HepG2 (cell line): ENCODE data around the gene GUCY1A2. TPM values are rescaled to one million over a fixed set of nuclear protein-coding genes. Genes with fewer than 3 reads are reported as not detected.

Experiments
- ATAC-seq: fragments of 200-7000 bp; cut with Tn5 transposase; 3 replicates; pipeline ENCODE4 v1.9.1; 2020; ENCODE audit warnings: mild to moderate bottlenecking, moderate library complexity
- BruUV-seq: library from RNA; stranded (reverse); fragments of 400-500 nt; replicated peaks from 2 replicates; lab custom pipeline; 2021; lab: Mats Ljungman, UMichigan
- CTCF ChIA-PET: fragments of 300-600 bp; formaldehyde crosslinking; extraction: SDS; loops from one replicate; lab custom pipeline; 2021; ENCODE audit warnings: low total read pairs, inconsistent platforms, low intra/inter-chr PET ratio; lab: Yijun Ruan, JAX
- POLR2A ChIA-PET: fragments of 350-600 bp; sonication (Branson Sonifier 250); formaldehyde crosslinking; loops from one replicate; lab custom pipeline; 2020; ENCODE audit warnings: antibody characterized with exemption, inconsistent platforms; lab: Yijun Ruan, JAX
- DNase-seq: peaks from one replicate; pipeline ENCODE4 v3.0.0-alpha.2; 2015; ENCODE audit warnings: low spot score
- FAIRE-seq: peaks from 3 replicates; lab custom pipeline; 2011; peaks lifted over from hg19 to GRCh38; lab: Jason Lieb, UNC
- H2AFZ ChIP-seq: one replicate; pipeline ENCODE4 v1.6.1; 2011; ENCODE audit warnings: low read length, inconsistent platforms
- H3K27ac ChIP-seq: fragments of 300-600 bp; 3 replicates; pipeline ENCODE4 v1.8.0; 2011; ENCODE audit warnings: mixed run types, mild to moderate bottlenecking, mixed read lengths, low read length, inconsistent platforms; ENCODE audit not compliant: insufficient read depth; ENCODE audit errors: extremely low read length
- H3K27me3 ChIP-seq, 2 experiments: fragments of 200-600 bp in 1 of 2; 2 replicates in 1 of 2; 3 replicates in 1 of 2; pipeline versions ENCODE4 v1.6.0 to v1.8.0; 2011; ENCODE audit warnings: low read length in 2 of 2, mild to moderate bottlenecking in 2 of 2, moderate library complexity in 2 of 2, inconsistent platforms in 1 of 2; ENCODE audit not compliant: insufficient read depth in 2 of 2, control insufficient read depth in 1 of 2
- H3K36me3 ChIP-seq, 2 experiments: fragments of 200-600 bp in 1 of 2; replicated peaks in 1 of 2; 2 replicates in 1 of 2; 3 replicates in 1 of 2; pipeline versions ENCODE4 v1.5.1 to v1.8.0; 2011; ENCODE audit warnings: low read length in 2 of 2, inconsistent platforms in 1 of 2; ENCODE audit not compliant: insufficient read depth in 2 of 2, control insufficient read depth in 1 of 2
- H3K4me1 ChIP-seq: 2 replicates; pipeline ENCODE4 v1.5.1; 2012; ENCODE audit warnings: low read length, inconsistent platforms; ENCODE audit not compliant: insufficient read depth
- H3K4me2 ChIP-seq: 2 replicates; pipeline ENCODE4 v1.6.0; 2011; ENCODE audit warnings: low read depth, low read length, inconsistent platforms
- H3K4me3 ChIP-seq, 3 experiments: fragments of 200-600 bp in 1 of 3; sonication (generic), shearing (Covaris generic) in 1 of 3; replicated peaks in 1 of 3; 2 replicates each; pipeline ENCODE4 v1.5.1; 2011 to 2016; ENCODE audit warnings: low read length in 3 of 3, inconsistent platforms in 2 of 3, low read depth in 2 of 3, mild to moderate bottlenecking in 2 of 3, control low read depth in 1 of 3, mixed read lengths in 1 of 3; ENCODE audit not compliant: insufficient read depth in 1 of 3
- H3K79me2 ChIP-seq: one replicate; pipeline ENCODE4 v1.6.1; 2011; ENCODE audit warnings: low read length, inconsistent platforms; ENCODE audit not compliant: insufficient read depth
- H3K9ac ChIP-seq: 2 replicates; pipeline ENCODE4 v1.6.0; 2011; ENCODE audit warnings: mild to moderate bottlenecking, low read depth, low read length, inconsistent platforms; ENCODE audit not compliant: insufficient read depth
- H3K9me3 ChIP-seq: 2 replicates; pipeline ENCODE4 v1.5.1; 2012; ENCODE audit warnings: mild to moderate bottlenecking, low read length
- H4K20me1 ChIP-seq: 2 replicates; pipeline ENCODE4 v1.6.0; 2011; ENCODE audit warnings: inconsistent platforms, mild to moderate bottlenecking, low read length, moderate library complexity; ENCODE audit not compliant: insufficient read depth
- AKAP8 ChIP-seq: sonication (generic); formaldehyde crosslinking; IDR thresholded peaks from 2 replicates; pipeline ENCODE4 v1.5.1; 2020; ENCODE audit warnings: mild to moderate bottlenecking, missing genetic modification reagents
- CSRNP2 ChIP-seq: sonication (generic); formaldehyde crosslinking; conservative IDR thresholded peaks from 2 replicates; pipeline ENCODE4 v1.8.0; 2022; ENCODE audit warnings: low read depth, missing genetic modification reagents
- FOSL2 ChIP-seq: sonication (generic); formaldehyde crosslinking; IDR thresholded peaks from 2 replicates; pipeline ENCODE4 v1.4.0; 2020; ENCODE audit warnings: missing genetic modification reagents
- FOXP1 ChIP-seq, 2 experiments: fragments of 450-650 bp in 1 of 2; IDR thresholded peaks; 2 replicates each; pipeline ENCODE4 v1.6.1; 2017 to 2018; ENCODE audit warnings: antibody characterized with exemption in 1 of 2
- GATA4 ChIP-seq: sonication (generic); IDR thresholded peaks from 2 replicates; pipeline ENCODE4 v1.6.1; 2016; ENCODE audit warnings: antibody characterized with exemption, low read depth, borderline replicate concordance
- GMEB1 ChIP-seq: sonication (generic); formaldehyde crosslinking; IDR thresholded peaks from 2 replicates; pipeline ENCODE4 v1.5.1; 2020; ENCODE audit warnings: missing genetic modification reagents, mild to moderate bottlenecking, borderline replicate concordance
- HOXD1 ChIP-seq: sonication (generic); formaldehyde crosslinking; IDR thresholded peaks from 2 replicates; pipeline ENCODE4 v1.5.0; 2020; ENCODE audit warnings: missing genetic modification reagents
- NFE2L1 ChIP-seq: sonication (generic); formaldehyde crosslinking; IDR thresholded peaks from 2 replicates; pipeline ENCODE4 v1.4.0; 2020; ENCODE audit warnings: missing genetic modification reagents, mild to moderate bottlenecking, borderline replicate concordance
- POLR2G ChIP-seq: fragments of 200-400 bp; formaldehyde crosslinking; IDR thresholded peaks from 2 replicates; pipeline ENCODE4 v1.6.1; 2018; ENCODE audit warnings: mild to moderate bottlenecking, low read depth, low read length, moderate library complexity
- SRSF1 ChIP-seq: fragments of 200-400 bp; formaldehyde crosslinking; optimal IDR thresholded peaks from 2 replicates; pipeline ENCODE3; 2017; ENCODE audit warnings: mild to moderate bottlenecking, low read depth, low read length, moderate library complexity
- TBL1XR1 ChIP-seq: fragments of 150-350 bp; IDR thresholded peaks from 2 replicates; pipeline ENCODE4 v1.6.1; 2014; ENCODE audit warnings: borderline replicate concordance, low read length; ENCODE audit not compliant: partially characterized antibody
- TEAD3 ChIP-seq: optimal IDR thresholded peaks from 2 replicates; pipeline ENCODE3; 2016; ENCODE audit warnings: borderline replicate concordance
- TOPORS ChIP-seq: sonication (generic); formaldehyde crosslinking; IDR thresholded peaks from 2 replicates; pipeline ENCODE4 v1.8.0; 2023; ENCODE audit warnings: mild to moderate bottlenecking, missing genetic modification reagents
- ZMYM2 ChIP-seq: sonication (generic); formaldehyde crosslinking; IDR thresholded peaks from 2 replicates; pipeline ENCODE4 v1.8.0; 2022; ENCODE audit warnings: mild to moderate bottlenecking, missing genetic modification reagents
- ZNF441 ChIP-seq: sonication (generic); formaldehyde crosslinking; IDR thresholded peaks from 2 replicates; pipeline ENCODE4 v1.7.0; 2021; ENCODE audit warnings: missing genetic modification reagents, borderline replicate concordance
- ZNF563 ChIP-seq: sonication (generic); formaldehyde crosslinking; IDR thresholded peaks from 2 replicates; pipeline ENCODE4 v1.8.0; 2022; ENCODE audit warnings: mild to moderate bottlenecking, moderate library complexity, missing genetic modification reagents
- ZNF616 ChIP-seq: sonication (generic); formaldehyde crosslinking; IDR thresholded peaks from 2 replicates; pipeline ENCODE4 v1.5.0; 2020; ENCODE audit warnings: low read depth, mild to moderate bottlenecking, missing genetic modification reagents
- ZNF747 ChIP-seq: sonication (generic); formaldehyde crosslinking; IDR thresholded peaks from 2 replicates; pipeline ENCODE4 v1.8.1; 2023; ENCODE audit warnings: missing genetic modification reagents, mild to moderate bottlenecking, borderline replicate concordance
- WGBS: methylation state at CpG from one replicate; pipeline ENCODE4 v1.1.6; 2017; ENCODE audit warnings: low lambda C conversion rate; 5-methylcytosine and 5-hydroxymethylcytosine counted together
- in situ Hi-C: cut with HindIII; loops from 2 replicates; pipeline ENCODE4 v1.10.0; 2017; ENCODE audit warnings: low pct_unique_long_range_greater_than_20kb; ENCODE audit not compliant: extremely low pct_ligation_motif_present
- intact Hi-C: fragments of 100-400 bp; cut with micrococcal nuclease; formaldehyde crosslinking; loops from one replicate; pipeline ENCODE4 v1.10.0; 2022; ENCODE audit not compliant: unreplicated experiment
- polyA plus RNA-seq, 8 experiments: library from polyadenylated mRNA; depleted of rRNA in 3 of 8; stranded (reverse) in 7 of 8; unstranded in 1 of 8; fragments of >200 nt; fragmentation: Illumina TruSeq in 4 of 8; extraction: Trizol in 4 of 8; gene quantifications; 2 replicates each; pipeline versions ENCODE4 v1.2.1 to v1.2.3, GENCODE V29; 2011 to 2016; ENCODE audit warnings: low read depth in 4 of 8, missing spikeins in 1 of 8, mixed read lengths in 1 of 8; ENCODE audit not compliant: insufficient read depth in 1 of 8
- total RNA-seq, 5 experiments: library from RNA; depleted of rRNA; stranded (reverse); fragments of >200 nt; fragmentation: Illumina TruSeq; extraction: Trizol; gene quantifications; 2 replicates each; pipeline ENCODE4 v1.2.3, GENCODE V29; 2016; ENCODE audit warnings: low read depth in 1 of 5
- TF ChIP-seq, protein P1 (sequence below): sonication (generic); formaldehyde crosslinking; IDR thresholded peaks from 2 replicates; pipeline ENCODE4 v1.4.0; 2020; ENCODE audit warnings: missing genetic modification reagents
- TF ChIP-seq, protein P2 (sequence below): sonication (generic); formaldehyde crosslinking; IDR thresholded peaks from 2 replicates; pipeline ENCODE4 v1.9.0; 2021; ENCODE audit warnings: missing genetic modification reagents, borderline replicate concordance

Gene GUCY1A2
- total and polyA plus RNA-seq, 2 of the 13 experiments (the other 11 are each of a cell fraction or from before 2014, with no cell fraction given), result 0.01 to 0.07 TPM

- WGBS, result 0% methylated on average over 2 of the region's 2 CpGs
- H3K4me3 ChIP-seq, result no peak overlapping the region
- in situ Hi-C loops, result no loop called here
- no peak for FAIRE-seq
- H3K27me3 ChIP-seq, result no peaks in the 10 kb centered on the region
- no peaks in the 10 kb centered on the region for H3K9me3 ChIP-seq
- H2AFZ ChIP-seq, result no peak overlapping the region
- no peaks in the 10 kb centered on the region for H3K79me2 ChIP-seq
- ATAC-seq, result no peak
- intact Hi-C loops, result no loop called here
- H3K36me3 ChIP-seq, result no peaks in the 10 kb centered on the region
- CTCF ChIA-PET, result no interaction called here
- POLR2A ChIA-PET, result no interaction called here
- TF ChIP-seq SRSF1 (no peak), ZNF563 (CRISPR knock-in tag) (no peak), TEAD3 (CRISPR knock-in tag) (no peak), TBL1XR1 (no peak), HOXD1 (CRISPR knock-in tag) (no peak), ZNF616 (CRISPR knock-in tag) (no peak), AKAP8 (CRISPR knock-in tag) (no peak), ZMYM2 (no peak), FOSL2 (CRISPR knock-in tag) (no peak), GMEB1 (no peak), GATA4 (no peak), TOPORS (no peak), POLR2G (no peak), ZNF747 (CRISPR knock-in tag) (no peak), FOXP1 (IDR thresholded peaks at IDR 0.05) (no peak), FOXP1 (CRISPR knock-in tag; IDR thresholded peaks at IDR 0.05) (no peak), ZNF441 (no peak), NFE2L1 (CRISPR knock-in tag) (no peak), CSRNP2 (CRISPR knock-in tag) (no peak)
- TF ChIP-seq, protein P1, sequence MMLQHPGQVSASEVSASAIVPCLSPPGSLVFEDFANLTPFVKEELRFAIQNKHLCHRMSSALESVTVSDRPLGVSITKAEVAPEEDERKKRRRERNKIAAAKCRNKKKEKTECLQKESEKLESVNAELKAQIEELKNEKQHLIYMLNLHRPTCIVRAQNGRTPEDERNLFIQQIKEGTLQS (CRISPR knock-in tag), result no peak
- TF ChIP-seq, protein P2, sequence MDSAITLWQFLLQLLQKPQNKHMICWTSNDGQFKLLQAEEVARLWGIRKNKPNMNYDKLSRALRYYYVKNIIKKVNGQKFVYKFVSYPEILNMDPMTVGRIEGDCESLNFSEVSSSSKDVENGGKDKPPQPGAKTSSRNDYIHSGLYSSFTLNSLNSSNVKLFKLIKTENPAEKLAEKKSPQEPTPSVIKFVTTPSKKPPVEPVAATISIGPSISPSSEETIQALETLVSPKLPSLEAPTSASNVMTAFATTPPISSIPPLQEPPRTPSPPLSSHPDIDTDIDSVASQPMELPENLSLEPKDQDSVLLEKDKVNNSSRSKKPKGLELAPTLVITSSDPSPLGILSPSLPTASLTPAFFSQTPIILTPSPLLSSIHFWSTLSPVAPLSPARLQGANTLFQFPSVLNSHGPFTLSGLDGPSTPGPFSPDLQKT (CRISPR knock-in tag), result no peak
- no TSS peak for BruUV-seq
- no peaks in the 10 kb centered on the region for H4K20me1 ChIP-seq
- no peak for DNase-seq
- no peaks in the 10 kb centered on the region for H3K4me1 ChIP-seq
- no peak overlapping the region for H3K9ac ChIP-seq
- no peak overlapping the region for H3K27ac ChIP-seq
- H3K4me2 ChIP-seq, result no peak overlapping the region
Measured at GRCh38 chr11:106913141-106913540, 105.1 kb downstream of the GUCY1A2 start.
